A673 (cell line): ENCODE data around the gene NRM.

ENCODE experiments used
- CTCF ChIP-seq: fragments of 300-800, 200-600 bp; sonication (generic); conservative IDR thresholded peaks from 2 replicates; pipeline ENCODE4 v1.5.1; 2017; ENCODE audit warnings: low read depth, mild to moderate bottlenecking, antibody characterized with exemption, low read length, moderate library complexity, mixed read lengths
- EZH2 ChIP-seq: fragments of 200-600 bp; sonication (generic); IDR thresholded peaks from 2 replicates; pipeline ENCODE4 v1.6.1; 2017; ENCODE audit warnings: borderline replicate concordance, low read depth, mild to moderate bottlenecking, mixed read lengths, antibody characterized with exemption, low read length; ENCODE audit not compliant: poor library complexity, severe bottlenecking

DNA sequence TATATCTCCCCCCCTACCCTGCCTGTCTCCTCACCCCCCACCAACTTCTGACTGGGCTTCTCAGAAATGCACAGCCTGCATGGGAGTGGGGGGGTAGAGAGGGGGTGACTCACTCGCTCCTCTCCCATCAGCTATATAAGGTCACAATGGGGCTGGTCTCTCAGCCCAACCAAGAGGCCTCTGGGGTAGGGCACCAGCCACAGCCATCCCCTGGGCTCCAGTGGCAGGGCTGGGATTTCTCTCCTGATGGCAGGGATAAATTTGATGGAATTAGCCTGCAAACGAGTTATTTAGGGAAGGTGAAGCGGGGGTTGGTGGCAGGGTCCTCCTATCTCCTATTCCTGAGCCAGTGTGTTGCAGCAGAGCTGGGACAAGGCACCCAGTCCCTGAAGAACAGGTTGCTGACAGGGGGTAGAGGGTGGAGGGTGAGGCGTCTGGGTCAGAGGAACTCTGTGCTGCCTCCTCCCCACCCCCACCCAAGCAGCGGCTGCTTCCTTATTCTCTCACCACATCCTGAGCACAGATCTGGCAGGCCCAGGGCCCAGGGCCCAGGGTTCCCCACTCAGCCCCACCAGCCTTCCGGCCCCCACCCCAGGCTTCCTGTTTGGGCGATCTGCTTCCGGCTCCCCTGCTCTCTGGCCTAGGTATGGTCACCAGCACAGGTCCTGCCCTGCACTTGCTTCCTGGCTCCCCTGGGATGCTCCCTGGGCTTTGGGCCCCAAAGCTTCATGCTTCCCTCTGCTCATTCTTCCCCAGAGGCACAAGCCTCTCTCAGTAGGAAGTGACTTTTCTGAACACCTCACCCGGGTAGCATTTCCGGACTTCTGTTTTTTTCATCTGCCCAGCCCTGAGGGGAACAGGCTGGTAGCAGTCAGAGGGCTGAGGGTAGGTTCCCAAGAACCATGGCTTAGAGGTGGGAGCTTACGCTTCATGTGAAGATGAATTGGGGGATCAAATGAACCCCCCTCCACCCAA is 8.4 kb downstream of the NRM start:
- TF ChIP-seq CTCF, result no peak
- TF ChIP-seq EZH2, result no peak
